Mucosa of stomach (tissue), 1 donor: Measurements from ENCODE around the gene QSOX1.

Source experiments
- H3K27me3 ChIP-seq: one replicate; pipeline ENCODE4 v1.7.0; 2013; ENCODE audit warnings: mild to moderate bottlenecking, low read length; ENCODE audit not compliant: control insufficient read depth, insufficient read depth
- H3K36me3 ChIP-seq: one replicate; pipeline ENCODE4 v1.7.0; 2013; ENCODE audit warnings: low read length; ENCODE audit not compliant: control insufficient read depth, insufficient read depth
- H3K4me1 ChIP-seq: one replicate; pipeline ENCODE4 v1.7.0; 2013; ENCODE audit warnings: mild to moderate bottlenecking, low read length; ENCODE audit not compliant: control insufficient read depth, insufficient read depth
- H3K4me3 ChIP-seq: one replicate; pipeline ENCODE4 v1.7.0; 2013; ENCODE audit warnings: low read length
- H3K9ac ChIP-seq: one replicate; pipeline ENCODE4 v1.7.0; 2013; ENCODE audit warnings: mild to moderate bottlenecking, low read length, moderate library complexity
- H3K9me3 ChIP-seq: one replicate; pipeline ENCODE4 v1.7.0; 2013; ENCODE audit warnings: mild to moderate bottlenecking, low read length, moderate library complexity; ENCODE audit not compliant: control insufficient read depth
- donor health status: Pancreatic carcinoma.

QSOX1 gene

DNA sequence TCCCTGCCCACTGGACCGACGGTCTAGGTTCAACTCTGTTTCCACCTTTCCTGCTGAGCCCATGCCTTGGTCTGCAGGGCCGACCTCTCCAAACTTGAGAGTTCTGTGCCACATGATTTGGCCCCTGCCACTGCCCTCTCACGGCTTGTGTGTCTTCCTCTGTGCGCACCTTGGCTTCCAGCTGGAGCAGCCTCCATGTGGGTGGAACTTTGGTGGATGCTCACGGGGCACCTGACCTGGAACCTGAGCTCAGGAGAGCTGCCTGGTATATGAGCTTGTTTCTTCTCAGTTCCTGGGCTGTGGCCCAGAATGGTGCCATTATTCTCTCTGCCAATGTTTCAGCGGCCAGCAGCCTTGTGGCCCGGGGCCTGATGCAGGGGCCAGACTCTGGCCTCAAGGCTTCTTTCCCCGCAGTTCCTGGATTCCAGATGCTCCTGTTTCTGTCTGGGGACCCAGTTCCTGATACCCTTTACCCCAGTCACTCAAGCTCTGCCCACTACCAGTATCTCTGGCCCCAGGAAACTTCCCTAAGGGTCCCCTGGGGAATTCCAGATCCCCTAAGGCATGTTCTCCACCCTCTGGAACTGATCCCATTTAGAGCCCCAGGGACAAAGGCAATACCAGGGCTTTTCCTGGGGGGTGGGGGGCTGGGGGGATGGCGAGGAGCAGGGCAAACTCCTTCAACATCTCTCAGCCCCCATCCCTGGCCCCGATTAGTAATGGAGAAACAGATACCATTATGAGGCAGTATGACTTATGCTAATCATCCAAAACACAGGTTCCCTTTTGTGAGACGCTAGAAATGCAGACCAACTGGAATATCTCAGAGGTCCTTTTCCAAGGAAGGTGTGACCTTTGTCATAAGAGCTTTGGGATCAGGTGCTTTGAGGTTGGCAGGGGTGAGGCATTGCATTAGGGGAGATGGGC, 11.1 kb downstream of the QSOX1 start:
- H3K4me1 ChIP-seq: peaks cover 91% of the 10 kb centered on the region
- H3K36me3 ChIP-seq: no peaks in the 10 kb centered on the region
- H3K4me3 ChIP-seq: no peak overlapping the region
- H3K9me3 ChIP-seq: no peaks in the 10 kb centered on the region
- H3K27me3 ChIP-seq: no peaks in the 10 kb centered on the region
- H3K9ac ChIP-seq: peak overlapping the region; percentile 14

DNA sequence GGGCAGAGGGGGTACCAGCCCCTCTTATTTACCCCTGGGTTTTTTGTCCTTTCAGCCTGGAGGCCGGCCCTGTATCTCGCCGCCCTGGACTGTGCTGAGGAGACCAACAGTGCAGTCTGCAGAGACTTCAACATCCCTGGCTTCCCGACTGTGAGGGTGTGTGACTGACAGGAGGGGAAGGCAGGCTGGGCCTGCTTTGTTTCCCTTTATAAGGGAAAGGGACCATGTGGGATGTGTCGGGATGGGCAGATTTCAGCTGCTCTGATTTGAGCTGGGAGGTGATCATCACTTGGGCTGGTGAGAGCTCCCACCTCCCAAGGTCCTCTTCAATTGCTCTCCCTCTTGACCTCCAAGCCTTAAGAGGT, 11.7 kb downstream of the QSOX1 start:
- H3K27me3 ChIP-seq: no peaks in the 10 kb centered on the region
- no peaks in the 10 kb centered on the region for H3K36me3 ChIP-seq
- peaks cover 93% of the 10 kb centered on the region for H3K4me1 ChIP-seq
- H3K4me3 ChIP-seq: no peak overlapping the region
- peak overlapping the region; percentile 35 for H3K9ac ChIP-seq
- no peaks in the 10 kb centered on the region for H3K9me3 ChIP-seq

GRCh38 chr1:180167021-180167701, 12.5 kb downstream of the QSOX1 start:
- Histone ChIP-seq H3K9ac (peak overlapping the region; percentile 35), H3K4me1 (peaks cover 87% of the 10 kb centered on the region), H3K4me3 (no peak overlapping the region), H3K36me3 (no peaks in the 10 kb centered on the region), H3K9me3 (no peaks in the 10 kb centered on the region), H3K27me3 (no peaks in the 10 kb centered on the region)

DNA sequence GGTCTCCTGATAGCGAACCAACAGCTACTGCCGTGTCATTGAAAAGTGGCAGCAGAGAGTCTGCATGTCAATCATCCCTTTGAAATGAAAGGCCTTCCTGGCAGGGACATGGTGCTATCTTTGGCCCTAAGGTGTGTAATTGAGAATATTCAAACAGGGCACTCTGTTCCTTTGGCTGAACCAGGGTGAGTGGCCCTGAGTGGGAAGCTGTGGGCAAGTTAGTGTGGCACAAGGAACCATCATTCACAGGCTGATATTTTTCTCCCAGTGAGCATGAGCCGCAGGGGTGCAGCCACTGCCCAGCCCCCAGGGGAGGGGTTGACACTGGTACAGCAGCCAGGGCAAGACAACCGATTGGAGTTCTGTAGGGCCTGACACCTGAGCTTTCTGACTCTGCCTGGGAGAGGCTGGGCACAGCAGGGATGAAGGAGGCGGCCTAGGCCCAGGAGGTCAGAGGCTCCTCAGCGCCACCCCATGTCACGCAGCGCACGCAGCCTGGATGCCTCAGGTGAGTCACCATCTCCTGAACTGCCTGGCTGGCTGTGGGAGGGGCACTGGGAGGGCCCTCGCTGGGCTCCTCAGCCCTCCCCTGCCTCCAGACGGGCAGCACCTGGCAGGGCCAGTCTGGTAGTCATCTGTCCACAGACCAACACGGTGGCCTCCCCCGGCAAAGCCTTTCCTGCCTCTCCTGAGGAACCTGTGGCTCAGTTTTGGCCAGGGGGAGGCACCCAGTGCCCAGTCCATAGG, 13.2 kb downstream of the QSOX1 start:
- no peak overlapping the region for H3K4me3 ChIP-seq
- no peaks in the 10 kb centered on the region for H3K9me3 ChIP-seq
- no peaks in the 10 kb centered on the region for H3K27me3 ChIP-seq
- H3K4me1 ChIP-seq: peaks cover 80% of the 10 kb centered on the region
- H3K36me3 ChIP-seq: no peaks in the 10 kb centered on the region
- H3K9ac ChIP-seq: peak overlapping the region; percentile 35

GRCh38 chr1:180168786-180169639, 14.3 kb downstream of the QSOX1 start:
- no peaks in the 10 kb centered on the region for H3K27me3 ChIP-seq
- H3K4me3 ChIP-seq: no peak overlapping the region
- H3K4me1 ChIP-seq: peaks cover 75% of the 10 kb centered on the region
- peak overlapping the region; percentile 32 for H3K9ac ChIP-seq
- H3K36me3 ChIP-seq: no peaks in the 10 kb centered on the region
- no peaks in the 10 kb centered on the region for H3K9me3 ChIP-seq

GRCh38 chr1:180169640-180170195, 15.0 kb downstream of the QSOX1 start:
- no peaks in the 10 kb centered on the region for H3K27me3 ChIP-seq
- H3K9me3 ChIP-seq: no peaks in the 10 kb centered on the region
- H3K4me3 ChIP-seq: no peak overlapping the region
- peaks cover 68% of the 10 kb centered on the region for H3K4me1 ChIP-seq
- peak overlapping the region; percentile 7 for H3K9ac ChIP-seq
- H3K36me3 ChIP-seq: no peaks in the 10 kb centered on the region

GRCh38 chr1:180170546-180171151, 16.0 kb downstream of the QSOX1 start:
- H3K27me3 ChIP-seq: no peaks in the 10 kb centered on the region
- no peaks in the 10 kb centered on the region for H3K9me3 ChIP-seq
- no peaks in the 10 kb centered on the region for H3K36me3 ChIP-seq
- H3K4me3 ChIP-seq: no peak overlapping the region
- H3K9ac ChIP-seq: peak overlapping the region; percentile 26
- H3K4me1 ChIP-seq: peaks cover 58% of the 10 kb centered on the region

- Histone ChIP-seq H3K9ac (no peak overlapping the region), H3K36me3 (no peaks in the 10 kb centered on the region), H3K4me3 (no peak overlapping the region), H3K9me3 (no peaks in the 10 kb centered on the region), H3K27me3 (no peaks in the 10 kb centered on the region), H3K4me1 (peaks cover 48% of the 10 kb centered on the region)
Observed at GRCh38 chr1:180171691-180172090, 17.0 kb downstream of the QSOX1 start.

DNA sequence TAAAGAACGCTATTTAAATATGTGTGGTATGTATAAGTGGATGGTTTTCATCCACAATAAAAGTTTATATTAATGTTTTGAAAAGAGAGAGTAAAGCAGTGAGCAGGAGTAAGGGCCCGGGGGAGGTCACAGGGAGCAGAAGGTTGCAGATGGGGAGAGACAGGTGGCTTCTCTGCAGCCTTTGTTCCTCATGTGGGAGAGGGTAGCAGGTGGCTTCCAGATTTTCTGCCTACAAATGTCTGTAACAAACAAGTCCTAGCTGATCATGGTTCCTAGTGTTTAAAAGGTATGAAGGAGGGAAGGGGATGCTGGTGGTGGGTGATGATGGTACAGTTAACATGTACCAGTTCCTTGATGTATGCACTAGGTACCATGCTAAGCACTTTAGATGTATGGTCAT, 18.8 kb downstream of the QSOX1 start:
- Histone ChIP-seq H3K27me3 (no peaks in the 10 kb centered on the region), H3K9me3 (no peaks in the 10 kb centered on the region), H3K9ac (no peak overlapping the region), H3K4me1 (peaks cover 32% of the 10 kb centered on the region), H3K36me3 (no peaks in the 10 kb centered on the region), H3K4me3 (no peak overlapping the region)

DNA sequence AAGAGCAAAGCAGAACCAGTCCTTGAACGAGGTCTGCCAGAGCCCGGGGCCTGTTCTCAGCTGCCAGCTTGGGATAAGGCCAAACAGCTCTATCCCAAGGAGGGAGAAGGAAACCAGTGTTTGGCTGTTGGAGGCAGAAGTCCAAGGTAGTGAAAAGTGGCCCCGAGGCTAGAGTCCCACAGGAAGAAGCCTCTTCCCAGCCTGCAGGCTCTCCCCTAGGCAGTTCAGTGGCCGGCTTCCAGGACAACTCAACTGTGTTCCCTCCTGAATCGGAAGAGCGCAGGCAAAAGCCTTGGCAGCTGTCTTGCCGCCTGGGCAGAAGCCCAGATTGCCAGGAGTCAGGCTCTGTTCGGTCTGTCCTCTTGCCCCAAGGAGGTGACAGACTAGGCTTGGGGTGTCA, 19.3 kb downstream of the QSOX1 start:
- peaks cover 32% of the 10 kb centered on the region for H3K4me1 ChIP-seq
- H3K36me3 ChIP-seq: peaks cover under 1% of the 10 kb centered on the region
- H3K9ac ChIP-seq: no peak overlapping the region
- H3K9me3 ChIP-seq: no peaks in the 10 kb centered on the region
- no peaks in the 10 kb centered on the region for H3K27me3 ChIP-seq
- H3K4me3 ChIP-seq: no peak overlapping the region

DNA sequence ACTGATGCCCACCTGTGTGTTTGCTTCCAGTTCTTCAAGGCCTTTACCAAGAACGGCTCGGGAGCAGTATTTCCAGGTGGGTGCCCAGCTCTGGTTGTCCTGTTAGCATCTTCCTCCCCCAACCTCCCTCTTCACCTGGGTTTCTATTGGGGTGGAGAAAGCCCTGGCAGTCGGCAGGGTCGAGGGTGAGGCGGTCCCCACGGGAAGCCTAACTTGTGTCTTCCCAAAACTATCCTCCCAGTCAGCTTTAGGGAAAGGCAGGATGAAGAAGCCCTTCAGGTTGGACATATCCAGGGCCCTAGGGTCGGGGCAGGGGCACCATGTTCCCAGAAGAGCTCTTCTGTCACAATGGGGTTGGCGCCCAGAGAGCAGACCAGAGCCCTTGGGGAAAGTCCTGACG, 20.6 kb downstream of the QSOX1 start:
- no peaks in the 10 kb centered on the region for H3K9me3 ChIP-seq
- peaks cover 18% of the 10 kb centered on the region for H3K4me1 ChIP-seq
- no peak overlapping the region for H3K9ac ChIP-seq
- H3K36me3 ChIP-seq: peaks cover 7% of the 10 kb centered on the region
- no peak overlapping the region for H3K4me3 ChIP-seq
- H3K27me3 ChIP-seq: no peaks in the 10 kb centered on the region
